Measurements from ENCODE around the gene TMEM156. TPM values are rescaled to one million over a fixed set of nuclear protein-coding genes. Genes with fewer than 3 reads are reported as not detected.

Gene TMEM156, protein sequence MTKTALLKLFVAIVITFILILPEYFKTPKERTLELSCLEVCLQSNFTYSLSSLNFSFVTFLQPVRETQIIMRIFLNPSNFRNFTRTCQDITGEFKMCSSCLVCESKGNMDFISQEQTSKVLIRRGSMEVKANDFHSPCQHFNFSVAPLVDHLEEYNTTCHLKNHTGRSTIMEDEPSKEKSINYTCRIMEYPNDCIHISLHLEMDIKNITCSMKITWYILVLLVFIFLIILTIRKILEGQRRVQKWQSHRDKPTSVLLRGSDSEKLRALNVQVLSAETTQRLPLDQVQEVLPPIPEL
- not detected for total RNA-seq
- not detected for polyA plus RNA-seq (2013, experiment 1 of 2)
- polyA plus RNA-seq (2013, experiment 2 of 2) = not detected
- long read RNA-seq, experiment 1 = 0 reads
- long read RNA-seq, experiment 2 = 0 reads
- long read RNA-seq, experiment 3 = 0 reads
- long read RNA-seq, experiment 4 = 0 reads

DNA sequence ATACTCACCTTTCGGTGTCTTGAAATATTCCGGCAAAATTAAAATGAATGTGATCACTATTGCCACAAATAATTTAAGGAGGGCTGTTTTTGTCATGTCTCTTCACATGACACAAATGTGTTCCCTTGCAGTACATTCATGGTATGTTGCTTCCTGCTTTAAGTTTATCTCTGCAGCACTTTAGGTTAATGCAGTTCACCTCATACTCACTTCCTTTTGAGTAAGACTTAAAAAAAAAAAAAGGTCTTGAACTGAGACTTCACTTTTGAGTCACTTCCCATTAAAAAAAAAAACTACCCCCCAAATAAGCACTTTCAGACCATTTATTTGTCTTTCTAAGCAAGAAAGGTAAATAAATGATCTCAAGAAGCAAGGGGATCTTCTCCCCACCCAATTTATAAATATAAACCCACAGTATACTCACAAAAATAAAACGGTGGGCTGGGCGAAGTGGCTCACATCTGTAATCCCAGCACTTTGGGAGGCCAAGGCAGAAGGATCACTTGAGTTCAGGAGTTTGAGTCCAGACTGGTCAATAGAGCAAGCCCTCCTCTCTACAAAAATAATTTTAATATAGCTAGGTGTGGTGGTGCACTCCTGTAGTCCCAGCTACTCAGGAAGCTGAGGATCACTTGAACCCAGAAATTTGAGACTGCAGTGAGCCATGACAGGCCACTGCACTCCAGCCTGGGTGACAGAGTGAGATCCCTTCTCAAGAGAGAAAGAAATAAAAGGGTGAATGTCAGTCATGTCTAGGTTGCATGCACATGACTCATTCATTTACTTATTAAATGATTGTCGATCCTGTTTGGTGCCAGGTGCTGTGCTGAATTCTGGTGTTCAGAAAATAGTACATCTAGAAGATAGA lies at the start of gene TMEM156:
Gene TMEM156, minus strand, starts transcription at position 192 of the 868 bp plus-strand sequence. Its CDS starts 96 bp downstream, at position 96.
- no peaks in the 10 kb centered on the region for H3K27me3 Mint-ChIP-seq (ENCODE audit: insufficient read depth)
- H3K36me3 Mint-ChIP-seq (ENCODE audit: low read depth) = no peaks in the 10 kb centered on the region
- Histone ChIP-seq H3K27ac (ENCODE audit: low read depth, low read length) (no peak within 1 kb of the TSS), H3K9me3 (ENCODE audit: control insufficient read depth, low read length) (no peaks in the 10 kb centered on the region), H3K4me1 (ENCODE audit: control insufficient read depth, insufficient read depth, low read length) (no peaks in the 10 kb centered on the region), H3K27me3 (ENCODE audit: control insufficient read depth, insufficient read depth, low read length, poor library complexity, severe bottlenecking) (no peaks in the 10 kb centered on the region), H3K36me3 (ENCODE audit: control insufficient read depth, insufficient read depth, low read length) (no peaks in the 10 kb centered on the region), H3K4me3 (ENCODE audit: low read length) (no peak within 1 kb of the TSS), H3K9ac (ENCODE audit: extremely low read depth, low read length, poor library complexity, severe bottlenecking) (no peak within 1 kb of the TSS)
- no peak within 1 kb of the TSS for H3K27ac Mint-ChIP-seq
- no peak within 1 kb of the TSS for H3K4me3 Mint-ChIP-seq
- no peaks in the 10 kb centered on the region for H3K4me1 Mint-ChIP-seq
- no peak for DNase-seq
- WGBS, 2 experiments (ENCODE audit: insufficient coverage in 1 of 2, insufficient read length in 1 of 2) = 79 to 93% methylated on average over 2 to 5 of the region's 5 CpGs
- H3K9me3 Mint-ChIP-seq = no peaks in the 10 kb centered on the region
- TF ChIP-seq, protein P1, sequence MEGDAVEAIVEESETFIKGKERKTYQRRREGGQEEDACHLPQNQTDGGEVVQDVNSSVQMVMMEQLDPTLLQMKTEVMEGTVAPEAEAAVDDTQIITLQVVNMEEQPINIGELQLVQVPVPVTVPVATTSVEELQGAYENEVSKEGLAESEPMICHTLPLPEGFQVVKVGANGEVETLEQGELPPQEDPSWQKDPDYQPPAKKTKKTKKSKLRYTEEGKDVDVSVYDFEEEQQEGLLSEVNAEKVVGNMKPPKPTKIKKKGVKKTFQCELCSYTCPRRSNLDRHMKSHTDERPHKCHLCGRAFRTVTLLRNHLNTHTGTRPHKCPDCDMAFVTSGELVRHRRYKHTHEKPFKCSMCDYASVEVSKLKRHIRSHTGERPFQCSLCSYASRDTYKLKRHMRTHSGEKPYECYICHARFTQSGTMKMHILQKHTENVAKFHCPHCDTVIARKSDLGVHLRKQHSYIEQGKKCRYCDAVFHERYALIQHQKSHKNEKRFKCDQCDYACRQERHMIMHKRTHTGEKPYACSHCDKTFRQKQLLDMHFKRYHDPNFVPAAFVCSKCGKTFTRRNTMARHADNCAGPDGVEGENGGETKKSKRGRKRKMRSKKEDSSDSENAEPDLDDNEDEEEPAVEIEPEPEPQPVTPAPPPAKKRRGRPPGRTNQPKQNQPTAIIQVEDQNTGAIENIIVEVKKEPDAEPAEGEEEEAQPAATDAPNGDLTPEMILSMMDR (conservative IDR thresholded peaks at IDR 0.05) = no peak

DNA sequence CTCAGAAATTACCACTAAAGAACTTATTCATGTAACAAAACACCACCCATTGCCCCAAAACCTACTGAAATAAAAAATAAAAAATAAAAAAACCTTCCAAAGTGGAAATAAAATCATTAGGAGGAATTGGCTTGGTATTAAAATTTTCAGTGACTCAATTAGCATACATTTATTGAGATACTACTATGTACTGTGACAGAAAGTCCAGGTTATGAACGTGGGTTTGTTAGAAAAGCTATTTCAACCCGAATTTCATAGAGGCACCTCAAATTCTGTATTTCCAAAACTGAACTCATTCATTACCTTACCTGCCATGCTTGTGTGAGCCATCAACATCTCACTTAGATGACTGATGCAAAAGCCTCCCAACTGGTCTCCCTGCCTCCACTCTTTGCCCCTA lies 46.6 kb upstream of the TMEM156 start:
- 83 to 90% methylated on average over 1 to 2 of the region's 2 CpGs for WGBS, 2 experiments (ENCODE audit: insufficient coverage in 1 of 2, insufficient read length in 1 of 2)
- TF ChIP-seq, protein P1 (conservative IDR thresholded peaks at IDR 0.05) = no peak
- no peak overlapping the region for H3K4me3 ChIP-seq (ENCODE audit: low read length)
- Mint-ChIP-seq H3K36me3 (ENCODE audit: low read depth) (peaks cover 13% of the 10 kb centered on the region), H3K27ac (no peak overlapping the region), H3K9me3 (no peaks in the 10 kb centered on the region), H3K27me3 (ENCODE audit: insufficient read depth) (no peaks in the 10 kb centered on the region), H3K4me1 (no peaks in the 10 kb centered on the region), H3K4me3 (no peak overlapping the region)
- no peaks in the 10 kb centered on the region for H3K36me3 ChIP-seq (ENCODE audit: control insufficient read depth, insufficient read depth, low read length)
- H3K27me3 ChIP-seq (ENCODE audit: control insufficient read depth, insufficient read depth, low read length, poor library complexity, severe bottlenecking) = no peaks in the 10 kb centered on the region
- no peaks in the 10 kb centered on the region for H3K4me1 ChIP-seq (ENCODE audit: control insufficient read depth, insufficient read depth, low read length)
- H3K27ac ChIP-seq (ENCODE audit: low read depth, low read length) = no peak overlapping the region
- no peak for DNase-seq
- no peaks in the 10 kb centered on the region for H3K9me3 ChIP-seq (ENCODE audit: control insufficient read depth, low read length)
- H3K9ac ChIP-seq (ENCODE audit: extremely low read depth, low read length, poor library complexity, severe bottlenecking) = no peak overlapping the region

DNA sequence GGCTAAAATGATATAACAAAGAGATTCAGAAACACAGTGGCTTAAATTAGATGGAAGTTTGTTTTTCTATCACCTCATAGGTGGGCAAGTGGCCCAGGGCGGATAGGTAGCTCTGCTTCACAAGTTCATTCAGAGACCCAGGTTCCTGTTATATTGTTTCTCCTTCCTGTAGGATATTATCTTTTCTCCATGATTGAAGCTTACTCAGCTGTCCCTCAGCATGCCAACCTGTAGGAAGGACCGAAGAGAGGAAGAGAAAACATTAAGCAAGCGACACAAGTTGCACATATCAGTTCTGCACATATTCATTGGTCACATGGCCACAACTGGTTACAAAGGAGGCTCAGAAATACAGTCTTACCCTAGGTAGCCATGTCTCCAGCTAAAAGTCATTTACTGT lies 36.7 kb upstream of the TMEM156 start:
- Histone ChIP-seq H3K9me3 (ENCODE audit: control insufficient read depth, low read length) (no peaks in the 10 kb centered on the region), H3K27me3 (ENCODE audit: control insufficient read depth, insufficient read depth, low read length, poor library complexity, severe bottlenecking) (no peaks in the 10 kb centered on the region), H3K9ac (ENCODE audit: extremely low read depth, low read length, poor library complexity, severe bottlenecking) (no peak overlapping the region), H3K27ac (ENCODE audit: low read depth, low read length) (no peak overlapping the region), H3K4me3 (ENCODE audit: low read length) (no peak overlapping the region), H3K36me3 (ENCODE audit: control insufficient read depth, insufficient read depth, low read length) (no peaks in the 10 kb centered on the region), H3K4me1 (ENCODE audit: control insufficient read depth, insufficient read depth, low read length) (no peaks in the 10 kb centered on the region)
- TF ChIP-seq, protein P1 (conservative IDR thresholded peaks at IDR 0.05) = no peak
- H3K36me3 Mint-ChIP-seq (ENCODE audit: low read depth) = no peaks in the 10 kb centered on the region
- H3K27ac Mint-ChIP-seq = no peak overlapping the region
- H3K4me3 Mint-ChIP-seq = no peak overlapping the region
- no peak for DNase-seq
- H3K27me3 Mint-ChIP-seq (ENCODE audit: insufficient read depth) = no peaks in the 10 kb centered on the region
- peaks cover 9% of the 10 kb centered on the region for H3K4me1 Mint-ChIP-seq
- H3K9me3 Mint-ChIP-seq = no peaks in the 10 kb centered on the region
- 98 to 100% methylated on average over 2 to 3 of the region's 3 CpGs for WGBS, 2 experiments (ENCODE audit: insufficient coverage in 1 of 2, insufficient read length in 1 of 2)

Data from endodermal cell (in vitro differentiated cells).